CD14-positive monocyte (primary cell): ENCODE measurements around the gene MED6. TPM values are rescaled to one million over a fixed set of nuclear protein-coding genes. Genes with fewer than 3 reads are reported as not detected.

Source experiments
- DNase-seq, 3 donors: peaks; one replicate each; pipeline ENCODE4 v3.0.0-alpha.2; 2011 to 2022
- H2AFZ ChIP-seq: 2 replicates; pipeline ENCODE4 v1.6.0; 2012; ENCODE audit warnings: mild to moderate bottlenecking, low read depth, low read length, inconsistent platforms; ENCODE audit not compliant: insufficient read depth, poor library complexity, severe bottlenecking
- H3K27ac ChIP-seq, 2 donors: 1 replicate in 1 of 2; 2 replicates in 1 of 2; pipeline ENCODE4 v1.5.1; 2012 to 2013; ENCODE audit warnings: low read length in 2 of 2, control low read depth in 1 of 2, inconsistent platforms in 1 of 2, low read depth in 1 of 2, mild to moderate bottlenecking in 1 of 2
- H3K27me3 ChIP-seq, 2 donors: one replicate each; pipeline versions ENCODE4 v1.6.0 to v1.6.1; 2011 to 2013; ENCODE audit warnings: low read length in 2 of 2; ENCODE audit not compliant: control insufficient read depth in 2 of 2, insufficient read depth in 2 of 2
- H3K36me3 ChIP-seq, 2 donors: replicated peaks in 1 of 2; 1 replicate in 1 of 2; 2 replicates in 1 of 2; pipeline versions ENCODE4 v1.5.1 to v1.6.1; 2012 to 2013; ENCODE audit warnings: low read length in 2 of 2, control low read depth in 1 of 2, inconsistent platforms in 1 of 2, mild to moderate bottlenecking in 1 of 2; ENCODE audit not compliant: insufficient read depth in 2 of 2, control insufficient read depth in 1 of 2
- H3K4me1 ChIP-seq, 2 donors: 1 replicate in 1 of 2; 2 replicates in 1 of 2; pipeline versions ENCODE4 v1.5.1 to v1.6.1; 2012 to 2013; ENCODE audit warnings: low read length in 2 of 2, control low read depth in 1 of 2, inconsistent platforms in 1 of 2, mild to moderate bottlenecking in 1 of 2, moderate library complexity in 1 of 2; ENCODE audit not compliant: insufficient read depth in 2 of 2, control insufficient read depth in 1 of 2
- H3K4me2 ChIP-seq: replicated peaks from 2 replicates; pipeline ENCODE3; 2012; ENCODE audit warnings: low read length, moderate library complexity, mild to moderate bottlenecking; ENCODE audit not compliant: poor library complexity, severe bottlenecking; ENCODE audit errors: extremely low read depth
- H3K4me3 ChIP-seq, 3 experiments: fragments of 200-600 bp in 1 of 3; sonication (generic) in 1 of 3; replicated peaks in 1 of 3; 1 replicate in 2 of 3; 2 replicates in 1 of 3; pipeline ENCODE4 v1.5.1; 2011 to 2013; ENCODE audit warnings: low read length in 3 of 3, mild to moderate bottlenecking in 3 of 3, control low read depth in 2 of 3, low read depth in 2 of 3, inconsistent platforms in 1 of 3, moderate library complexity in 1 of 3
- H3K79me2 ChIP-seq: 2 replicates; pipeline ENCODE4 v1.6.0; 2012; ENCODE audit warnings: mild to moderate bottlenecking, control low read depth, inconsistent platforms, low read length, moderate library complexity; ENCODE audit not compliant: insufficient read depth
- H3K9ac ChIP-seq: 2 replicates; pipeline ENCODE4 v1.6.0; 2017; ENCODE audit warnings: low read length, mild to moderate bottlenecking; ENCODE audit not compliant: insufficient read depth, poor library complexity, severe bottlenecking
- H3K9me3 ChIP-seq, 2 donors: replicated peaks in 1 of 2; 1 replicate in 1 of 2; 2 replicates in 1 of 2; pipeline versions ENCODE4 v1.5.1 to v1.6.1; 2012 to 2013; ENCODE audit warnings: low read length in 2 of 2, control low read depth in 1 of 2; ENCODE audit not compliant: control insufficient read depth in 1 of 2, insufficient read depth in 1 of 2
- H4K20me1 ChIP-seq: 2 replicates; pipeline ENCODE4 v1.6.0; 2012; ENCODE audit warnings: mild to moderate bottlenecking, low read length, control low read depth, moderate library complexity; ENCODE audit not compliant: insufficient read depth
- H3K27ac Mint-ChIP-seq, 7 donors: one replicate each; pipeline ENCODE4 v1.8.0; 2020; ENCODE audit warnings: mild to moderate bottlenecking in 7 of 7, mixed read lengths in 7 of 7, moderate library complexity in 6 of 7, inconsistent platforms in 2 of 7
- H3K27me3 Mint-ChIP-seq, 3 donors: one replicate each; pipeline ENCODE4 v1.8.0; 2021 to 2022; ENCODE audit warnings: low read depth in 3 of 3, mild to moderate bottlenecking in 3 of 3, mixed read lengths in 3 of 3, moderate library complexity in 3 of 3, inconsistent platforms in 1 of 3
- H3K36me3 Mint-ChIP-seq, 2 donors: one replicate each; pipeline ENCODE4 v1.8.0; 2020; ENCODE audit warnings: mixed read lengths in 2 of 2, inconsistent platforms in 1 of 2, mild to moderate bottlenecking in 1 of 2
- H3K4me1 Mint-ChIP-seq: one replicate; pipeline ENCODE4 v1.8.0; 2020; ENCODE audit warnings: mild to moderate bottlenecking, mixed read lengths
- H3K4me3 Mint-ChIP-seq, 2 donors: one replicate each; pipeline ENCODE4 v1.8.0; 2020; ENCODE audit warnings: mild to moderate bottlenecking in 2 of 2, mixed read lengths in 2 of 2, moderate library complexity in 1 of 2
- H3K9me3 Mint-ChIP-seq, 7 donors: one replicate each; pipeline ENCODE4 v1.8.0; 2020 to 2022; ENCODE audit warnings: mixed read lengths in 7 of 7, mild to moderate bottlenecking in 6 of 7, moderate library complexity in 6 of 7, inconsistent platforms in 2 of 7
- CTCF ChIP-seq: fragments of 200-600 bp; IDR thresholded peaks from one replicate; pipeline ENCODE4 v1.8.0; 2022; ENCODE audit warnings: antibody characterized with exemption, mild to moderate bottlenecking
- WGBS: methylation state at CpG from one replicate; pipeline ENCODE4 v1.1.5; 2013; ENCODE audit warnings: missing lambda C conversion rate; ENCODE audit not compliant: insufficient coverage; 5-methylcytosine and 5-hydroxymethylcytosine counted together
- intact Hi-C, 2 donors: fragments of 100-400 bp; cut with micrococcal nuclease; formaldehyde crosslinking; loops; one replicate each; pipeline versions ENCODE4 v1.15.0 to v1.15.1; 2023
- polyA minus RNA-seq: library from RNA; depleted of rRNA, polyadenylated mRNA; stranded (reverse); fragments of >200 nt; gene quantifications from 2 replicates; pipeline ENCODE4 v1.2.3, GENCODE V29; 2012
- polyA plus RNA-seq, 3 donors: library from polyadenylated mRNA; depleted of rRNA in 1 of 3; unstranded in 2 of 3; stranded (reverse) in 1 of 3; fragments of 300-500 nt in 2 of 3; fragments of >200 nt in 1 of 3; fragmentation: Illumina TruSeq in 2 of 3; gene quantifications; 1 replicate in 2 of 3; 2 replicates in 1 of 3; pipeline ENCODE4 v1.2.3, GENCODE V29; 2012 to 2021
- total RNA-seq, 12 experiments: library from RNA in 1 of 12; stranded (reverse) in 1 of 12; fragments of 120-200 nt in 1 of 12; gene quantifications; one replicate each; pipeline ENCODE4 v1.2.4 and lab custom pipeline; 2013 to 2026; ENCODE audit warnings: mixed read lengths in 6 of 12, inconsistent platforms in 1 of 12

MED6 gene
- total RNA-seq (2013), result 29.7 TPM
- 10 to 100 TPM; 11.9 to 22.3 (median 19.4) TPM for polyA plus RNA-seq
- 9.3 and 13.0 TPM in 2 replicates for polyA minus RNA-seq
- 13.4 to 28.2 (median 21.0) reads per million in 11 experiments for total RNA-seq (lab: John Stamatoyannopoulos, UW)

- TF ChIP-seq CTCF, result no peak
- H3K4me1 Mint-ChIP-seq, result peaks cover 20% of the 10 kb centered on the region
- peak within 1 kb of the TSS; percentile 87 for H3K4me2 ChIP-seq
- H3K9me3 ChIP-seq, result no peaks in the 10 kb centered on the region
- H3K9me3 Mint-ChIP-seq, result peaks cover 0 to 3% (median 0%) of the 10 kb centered on the region in 7 donors
- H3K27ac Mint-ChIP-seq, result peak within 1 kb of the TSS; percentile 93 to 99 (median 96)
- H3K27ac ChIP-seq, result peak within 1 kb of the TSS; percentile 22 to 94
- H3K79me2 ChIP-seq, result peaks cover 49% of the 10 kb centered on the region
- H3K4me3 ChIP-seq, result peak within 1 kb of the TSS; percentile 90 to 98 (median 95)
- H3K36me3 ChIP-seq, result peaks cover 16 to 17% of the 10 kb centered on the region in 2 donors
- peaks cover 9 to 11% of the 10 kb centered on the region in 2 donors for H3K27me3 ChIP-seq
- DNase-seq, result peak; percentile 84 to 89 (median 85)
- peaks cover 18% of the 10 kb centered on the region for H4K20me1 ChIP-seq
- peak within 1 kb of the TSS; percentile 93 for H2AFZ ChIP-seq
- H3K4me1 ChIP-seq, result peaks cover 15 to 23% of the 10 kb centered on the region in 2 donors
- 0% methylated on average over 20 of the region's 43 CpGs for WGBS
- peaks cover 15 to 19% of the 10 kb centered on the region in 2 donors for H3K36me3 Mint-ChIP-seq
- peak within 1 kb of the TSS; percentile 80 for H3K9ac ChIP-seq
- peak within 1 kb of the TSS; percentile 92 to 97 for H3K4me3 Mint-ChIP-seq
- intact Hi-C loops, result loop anchor here in 1 of 2 donors (10.0 kb wide), 2 partner anchors 374 to 1206 kb away; partner anchors contain the start of genes ERH and SLC39A9
- H3K27me3 Mint-ChIP-seq, result peaks cover 2 to 12% (median 11%) of the 10 kb centered on the region in 3 donors
These were observed at the start of gene MED6 for GRCh38 chr14:70600382-70601157. TSS of gene MED6 (minus strand) at chr14:70600655. CDS start at chr14:70600637, 18 bp downstream.

GRCh38 chr14:70649803-70650202 is 49.3 kb upstream of the MED6 start:
- no peaks in the 10 kb centered on the region for H3K36me3 ChIP-seq
- peaks cover 13 to 14% of the 10 kb centered on the region in 2 donors for H3K4me1 ChIP-seq
- intact Hi-C loops, result no loop called here
- peaks cover 0 to 6% (median 0%) of the 10 kb centered on the region in 3 donors for H3K27me3 Mint-ChIP-seq
- H3K4me3 Mint-ChIP-seq, result no peak overlapping the region
- no peaks in the 10 kb centered on the region for H3K9me3 Mint-ChIP-seq
- H3K27me3 ChIP-seq, result no peaks in the 10 kb centered on the region
- no peak overlapping the region for H3K4me3 ChIP-seq
- H3K36me3 Mint-ChIP-seq, result peaks cover 0 to 30% of the 10 kb centered on the region in 2 donors
- no peak overlapping the region for H3K9ac ChIP-seq
- H3K79me2 ChIP-seq, result no peaks in the 10 kb centered on the region
- no peaks in the 10 kb centered on the region for H4K20me1 ChIP-seq
- 100% methylated on average over 1 of the region's 4 CpGs for WGBS
- no peak overlapping the region for H2AFZ ChIP-seq
- DNase-seq, result no peak
- H3K27ac Mint-ChIP-seq, result peak overlapping the region in 1 of 7 donors; percentile 19
- H3K4me1 Mint-ChIP-seq, result peaks cover 10% of the 10 kb centered on the region
- no peaks in the 10 kb centered on the region for H3K9me3 ChIP-seq
- H3K4me2 ChIP-seq, result no peak overlapping the region
- no peak for TF ChIP-seq CTCF
- no peak overlapping the region for H3K27ac ChIP-seq
